ENCODE results near the gene GPANK1. TPM values are rescaled to one million over a fixed set of nuclear protein-coding genes. Genes with fewer than 3 reads are reported as not detected.

Gene GPANK1
- total and polyA plus RNA-seq, 10 of the 15 experiments (the other 5 are each of a cell fraction or from before 2014, with no cell fraction given) = 11.7 to 36.3 (median 17.5) TPM

DNA sequence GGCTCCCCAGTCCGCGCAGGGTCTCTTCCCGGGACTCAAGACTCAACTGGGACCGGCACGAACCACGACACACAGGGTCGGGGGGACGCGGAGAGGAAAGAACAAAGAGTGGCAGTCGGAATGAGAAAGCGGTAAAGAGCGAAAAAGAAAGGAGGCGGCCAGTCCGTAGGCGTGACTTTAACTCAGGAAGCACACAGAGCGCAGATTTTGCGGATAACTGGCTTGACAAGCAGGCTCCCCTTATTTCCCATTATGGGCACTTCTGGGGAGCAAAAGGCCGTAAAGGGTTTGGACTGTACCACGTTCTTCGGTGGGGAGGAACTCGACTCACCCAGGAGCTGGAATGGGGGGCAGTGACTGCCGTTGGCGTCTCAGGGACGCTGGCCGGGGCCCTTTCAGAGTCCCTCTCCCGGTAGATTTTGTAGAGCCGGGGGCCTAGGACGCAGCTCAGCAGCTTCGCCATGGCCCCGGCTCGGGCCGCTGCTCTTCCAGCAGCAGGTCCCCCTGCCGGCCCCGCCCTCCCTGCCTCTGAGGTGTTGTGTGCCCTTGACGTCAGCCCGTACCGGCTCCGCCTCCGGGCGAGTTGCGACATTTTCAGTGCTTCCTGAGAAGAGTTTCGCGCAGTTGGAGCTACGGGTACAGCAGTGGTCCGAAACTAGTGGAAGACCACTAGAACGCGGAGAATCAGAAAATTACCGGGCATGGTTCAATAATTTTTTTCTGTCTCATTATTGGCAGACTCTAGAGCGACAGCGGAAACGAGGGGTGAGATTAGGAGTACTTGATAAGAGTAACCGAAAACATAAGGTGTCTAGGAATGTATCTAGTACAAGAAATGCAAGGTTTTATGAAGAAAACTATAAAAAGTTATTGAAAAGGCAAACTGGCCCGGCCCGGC lies 38.3 kb upstream of the GPANK1 start, which contains the start of gene ABHD16A (continued):
- TF ChIP-seq SKIL (IDR thresholded peaks at IDR 0.05; ENCODE audit: low read depth, poor library complexity, severe bottlenecking) (peak; percentile 80), BACH1 (IDR thresholded peaks at IDR 0.05; ENCODE audit: borderline replicate concordance) (0 out of 2 replicates have a peak, but pooled peaks have one; percentile 8), RUNX3 (IDR thresholded peaks at IDR 0.05; ENCODE audit: low read length) (peak; percentile 67), SREBF2 (IDR thresholded peaks at IDR 0.05; ENCODE audit: low read length) (peak; percentile 73; the same call in 1 of the 2 replicates), MTA3 (IDR thresholded peaks at IDR 0.05; ENCODE audit: borderline replicate concordance, low read length) (no peak), SUZ12 (IDR thresholded peaks at IDR 0.05; ENCODE audit: unreplicated experiment) (no peak), NFYB (IDR thresholded peaks at IDR 0.05; ENCODE audit: insufficient read depth, low read depth, low read length) (0 out of 2 replicates have a peak, but pooled peaks have one; percentile 8), CREB1 (IDR thresholded peaks at IDR 0.05; ENCODE audit: low read depth) (peak; percentile 96), JUND (IDR thresholded peaks at IDR 0.05; ENCODE audit: low read depth, low read length) (peak; percentile 96), CTCF (IDR thresholded peaks at IDR 0.05 in 2 of 3, conservative IDR thresholded peaks at IDR 0.05 in 1 of 3; ENCODE audit: control insufficient read depth in 2 of 3, extremely low read depth in 1 of 3, insufficient read depth in 1 of 3, low read depth in 3 of 3, low read length in 3 of 3) (0 out of 6 replicates have a peak, but pooled peaks of 1 of the 3 experiments have one; percentile 11), SMARCA5 (IDR thresholded peaks at IDR 0.05) (no peak), SMC3 (IDR thresholded peaks at IDR 0.05; ENCODE audit: borderline replicate concordance, low read length) (peak; percentile 2; the same call in 1 of the 2 replicates), IKZF2 (IDR thresholded peaks at IDR 0.05) (0 out of 4 replicates have a peak, but pooled peaks of 1 of the 2 experiments have one; percentile 32), BCL11A (IDR thresholded peaks at IDR 0.05; ENCODE audit: low read depth, low read length) (0 out of 2 replicates have a peak, but pooled peaks have one; percentile 7), ZNF622 (IDR thresholded peaks at IDR 0.05) (no peak), NRF1 (conservative IDR thresholded peaks at IDR 0.05; ENCODE audit: low read depth, low read length) (no peak), IRF5 (IDR thresholded peaks at IDR 0.05; ENCODE audit: borderline replicate concordance) (no peak)
- TF ChIP-seq, protein P1, sequence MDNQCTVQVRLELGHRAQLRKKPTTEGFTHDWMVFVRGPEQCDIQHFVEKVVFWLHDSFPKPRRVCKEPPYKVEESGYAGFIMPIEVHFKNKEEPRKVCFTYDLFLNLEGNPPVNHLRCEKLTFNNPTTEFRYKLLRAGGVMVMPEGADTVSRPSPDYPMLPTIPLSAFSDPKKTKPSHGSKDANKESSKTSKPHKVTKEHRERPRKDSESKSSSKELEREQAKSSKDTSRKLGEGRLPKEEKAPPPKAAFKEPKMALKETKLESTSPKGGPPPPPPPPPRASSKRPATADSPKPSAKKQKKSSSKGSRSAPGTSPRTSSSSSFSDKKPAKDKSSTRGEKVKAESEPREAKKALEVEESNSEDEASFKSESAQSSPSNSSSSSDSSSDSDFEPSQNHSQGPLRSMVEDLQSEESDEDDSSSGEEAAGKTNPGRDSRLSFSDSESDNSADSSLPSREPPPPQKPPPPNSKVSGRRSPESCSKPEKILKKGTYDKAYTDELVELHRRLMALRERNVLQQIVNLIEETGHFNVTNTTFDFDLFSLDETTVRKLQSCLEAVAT (IDR thresholded peaks at IDR 0.05) = peak; percentile 96
- TF ChIP-seq, protein P2, sequence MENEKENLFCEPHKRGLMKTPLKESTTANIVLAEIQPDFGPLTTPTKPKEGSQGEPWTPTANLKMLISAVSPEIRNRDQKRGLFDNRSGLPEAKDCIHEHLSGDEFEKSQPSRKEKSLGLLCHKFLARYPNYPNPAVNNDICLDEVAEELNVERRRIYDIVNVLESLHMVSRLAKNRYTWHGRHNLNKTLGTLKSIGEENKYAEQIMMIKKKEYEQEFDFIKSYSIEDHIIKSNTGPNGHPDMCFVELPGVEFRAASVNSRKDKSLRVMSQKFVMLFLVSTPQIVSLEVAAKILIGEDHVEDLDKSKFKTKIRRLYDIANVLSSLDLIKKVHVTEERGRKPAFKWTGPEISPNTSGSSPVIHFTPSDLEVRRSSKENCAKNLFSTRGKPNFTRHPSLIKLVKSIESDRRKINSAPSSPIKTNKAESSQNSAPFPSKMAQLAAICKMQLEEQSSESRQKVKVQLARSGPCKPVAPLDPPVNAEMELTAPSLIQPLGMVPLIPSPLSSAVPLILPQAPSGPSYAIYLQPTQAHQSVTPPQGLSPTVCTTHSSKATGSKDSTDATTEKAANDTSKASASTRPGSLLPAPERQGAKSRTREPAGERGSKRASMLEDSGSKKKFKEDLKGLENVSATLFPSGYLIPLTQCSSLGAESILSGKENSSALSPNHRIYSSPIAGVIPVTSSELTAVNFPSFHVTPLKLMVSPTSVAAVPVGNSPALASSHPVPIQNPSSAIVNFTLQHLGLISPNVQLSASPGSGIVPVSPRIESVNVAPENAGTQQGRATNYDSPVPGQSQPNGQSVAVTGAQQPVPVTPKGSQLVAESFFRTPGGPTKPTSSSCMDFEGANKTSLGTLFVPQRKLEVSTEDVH (IDR thresholded peaks at IDR 0.05; ENCODE audit: low read depth, partially characterized antibody) = no peak

All from GM12878 (cell line).